HG03571 (cell line): ENCODE measurements around the gene NALCN.
A peak's percentile ranks its signal among the peaks of the same experiment; 100 is the strongest.

Experiments used
- ATAC-seq: cut with Tn5 transposase; IDR thresholded peaks from one replicate; pipeline ENCODE4 v1.9.1; 2021; ENCODE audit not compliant: unreplicated experiment

Gene NALCN

GRCh38 chr13:101291646-101292515, 124.4 kb downstream of the NALCN start:
- ATAC-seq: no peak

- no peak for ATAC-seq
Measured at GRCh38 chr13:101291206-101291605, 125.1 kb downstream of the NALCN start.

- no peak for ATAC-seq
Measured at GRCh38 chr13:101289764-101290163, 126.5 kb downstream of the NALCN start.

DNA sequence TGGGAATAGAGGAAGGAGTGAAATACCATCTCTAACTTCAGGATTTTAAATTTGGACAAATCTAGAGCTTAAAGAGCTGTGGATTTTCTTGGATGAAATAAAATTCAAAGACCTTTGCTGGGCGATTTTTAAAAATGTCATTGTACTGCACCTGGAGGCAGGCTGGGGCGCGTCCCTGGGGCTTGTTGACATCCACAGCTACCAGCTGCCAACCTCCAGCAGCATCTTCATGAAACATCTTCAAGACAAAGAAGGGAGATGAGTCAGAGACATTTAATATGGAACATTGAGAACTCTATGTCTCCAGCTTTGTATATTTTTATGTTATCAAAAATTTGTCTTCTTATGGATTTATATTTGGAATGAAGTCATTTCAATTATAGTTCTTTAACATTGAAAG, 132.5 kb downstream of the NALCN start:
- ATAC-seq: no peak

DNA sequence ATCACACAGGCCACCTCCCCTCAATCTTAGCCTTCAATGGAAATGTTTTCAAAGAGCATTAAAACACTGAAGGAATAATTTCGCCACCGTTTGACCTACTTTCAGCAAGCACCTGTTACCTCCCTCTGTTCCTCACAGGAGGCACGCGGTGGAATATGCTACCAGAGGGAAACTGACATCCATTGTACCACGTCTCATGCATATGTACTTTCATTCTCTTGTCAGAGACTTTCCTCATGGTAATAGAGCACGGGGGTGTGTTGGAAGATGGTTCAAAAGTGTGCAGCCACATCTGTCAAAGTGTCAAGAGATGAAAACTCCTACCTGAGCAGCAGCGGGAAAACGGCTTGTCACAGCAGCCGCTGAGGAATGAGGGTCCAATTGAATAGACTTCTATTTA, 143.4 kb downstream of the NALCN start:
- no peak for ATAC-seq

DNA sequence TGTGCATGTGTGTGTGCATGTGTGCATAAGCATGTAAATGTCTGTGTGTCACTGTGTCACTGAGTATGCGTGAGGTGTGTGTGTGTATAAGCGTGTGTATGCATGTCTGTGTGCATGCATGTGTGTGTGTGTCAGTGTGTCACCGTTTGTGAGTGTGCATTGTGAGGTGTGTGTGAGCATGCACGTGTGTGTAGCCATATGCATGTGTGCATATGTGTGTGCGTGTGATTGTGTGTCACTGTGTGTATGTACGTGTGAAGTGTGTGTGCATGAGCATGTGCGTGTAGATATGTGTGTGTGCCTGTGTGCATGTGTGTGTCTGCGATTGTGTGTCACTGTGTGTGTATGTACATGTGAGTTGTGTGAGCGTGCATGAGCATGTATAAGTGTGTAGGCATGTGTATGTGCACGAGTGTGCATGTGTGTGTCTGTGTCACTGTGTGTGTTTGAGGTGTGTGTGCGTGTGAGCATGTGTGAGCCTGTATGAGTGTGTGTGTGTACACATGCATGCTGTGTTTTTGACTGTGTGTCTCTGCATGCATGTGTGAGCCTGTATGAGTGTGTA, 144.5 kb downstream of the NALCN start:
- ATAC-seq: no peak

- ATAC-seq: no peak
Measured at GRCh38 chr13:101267656-101268055, 148.7 kb downstream of the NALCN start.

GRCh38 chr13:101265934-101266333, 150.4 kb downstream of the NALCN start:
- no peak for ATAC-seq

DNA sequence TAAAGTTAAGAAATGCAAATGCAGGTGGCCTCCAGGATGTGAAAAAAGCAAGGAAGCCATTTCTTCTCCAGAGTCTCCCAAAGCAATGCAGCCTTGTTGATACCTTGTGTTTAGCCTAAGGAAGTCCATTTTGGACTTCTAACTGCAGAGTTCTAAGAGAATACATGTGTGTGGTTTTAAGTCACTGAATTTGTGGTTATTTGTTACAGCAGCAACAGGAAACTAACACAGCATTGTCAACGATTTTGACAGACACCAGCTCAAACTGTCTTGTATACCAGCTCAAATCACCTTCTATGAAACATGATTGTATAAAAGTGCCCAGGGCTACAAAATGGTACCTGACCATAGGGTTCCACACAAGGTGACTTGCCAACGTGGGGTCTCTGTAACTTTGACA, 151.4 kb downstream of the NALCN start:
- ATAC-seq: no peak

GRCh38 chr13:101262306-101262705, 154.0 kb downstream of the NALCN start:
- peak; percentile 81 for ATAC-seq

DNA sequence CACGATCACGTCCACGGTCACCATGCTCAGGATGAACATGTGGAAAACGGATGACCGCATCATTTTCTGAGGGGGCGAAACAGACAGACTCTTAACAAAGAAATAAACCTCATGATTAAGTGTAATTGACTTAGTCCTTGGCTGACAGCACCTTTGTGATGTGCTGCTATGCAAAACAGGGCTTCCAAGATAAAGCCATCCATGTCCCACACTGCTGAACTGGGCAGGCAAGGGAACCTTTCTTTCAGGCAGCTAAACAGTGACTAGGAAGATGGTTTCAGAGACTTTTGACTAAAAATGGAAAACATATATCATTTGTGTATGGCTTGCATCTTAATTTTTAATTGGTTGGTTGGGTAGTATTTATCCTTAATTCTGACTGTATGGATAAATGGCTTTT, 157.8 kb downstream of the NALCN start:
- no peak for ATAC-seq

DNA sequence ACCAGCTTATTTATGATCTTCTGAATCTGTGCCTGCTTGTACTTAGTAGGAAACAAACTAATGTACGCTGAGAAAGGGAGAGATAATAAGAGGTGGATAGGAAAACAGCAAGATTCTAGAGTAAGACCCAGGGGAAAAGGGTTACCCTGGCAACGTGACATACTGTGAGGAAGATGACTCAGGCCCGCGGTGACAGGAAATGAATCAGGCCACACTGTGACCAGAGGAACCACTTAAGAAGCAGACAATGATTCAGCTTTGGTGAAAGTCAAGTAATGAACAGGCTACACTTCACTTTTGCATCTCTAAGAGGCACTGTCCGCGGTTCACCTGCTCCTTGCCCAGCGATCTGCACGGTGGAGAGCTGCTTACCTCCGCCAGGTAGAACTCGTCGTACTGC, 158.2 kb downstream of the NALCN start:
- ATAC-seq: peak; percentile 98

GRCh38 chr13:101248739-101249514, 167.4 kb downstream of the NALCN start:
- ATAC-seq: no peak

DNA sequence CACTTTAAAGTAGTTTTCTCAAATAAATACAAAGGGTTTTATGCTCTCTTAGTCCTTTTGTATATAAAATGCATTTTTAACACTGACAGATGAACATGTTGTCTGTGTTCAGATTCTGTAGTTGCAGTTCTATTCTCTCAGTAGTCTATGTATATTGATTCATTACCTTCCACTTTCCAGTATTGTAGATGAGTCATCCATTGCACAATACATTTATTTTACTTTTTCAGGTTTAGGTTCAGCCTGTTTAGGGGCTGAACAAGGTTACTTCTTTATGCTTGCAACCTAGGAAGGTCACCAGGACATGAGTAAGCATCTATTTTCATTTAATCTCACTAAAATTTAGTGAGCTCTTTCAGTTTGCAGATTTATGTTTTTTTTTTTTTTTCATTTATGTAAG, 173.6 kb downstream of the NALCN start:
- ATAC-seq: no peak

DNA sequence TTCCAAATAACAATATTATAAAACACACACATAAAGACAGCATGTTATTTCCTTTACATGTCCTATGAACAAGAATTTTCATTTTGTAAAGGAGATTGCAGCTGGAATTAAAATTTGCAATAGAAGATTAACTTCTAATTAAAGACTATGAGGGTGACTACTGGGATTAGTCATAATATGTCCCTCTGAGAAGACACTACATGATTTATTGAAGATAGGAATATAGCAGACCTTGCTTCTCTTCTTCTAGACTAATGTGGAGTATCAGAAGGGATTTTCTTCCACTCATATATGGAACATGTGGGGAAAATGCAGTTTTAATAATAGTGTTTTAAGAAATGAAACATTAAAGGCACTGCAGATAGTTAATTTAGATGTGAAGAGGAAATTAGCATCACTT, 177.8 kb downstream of the NALCN start:
- no peak for ATAC-seq

DNA sequence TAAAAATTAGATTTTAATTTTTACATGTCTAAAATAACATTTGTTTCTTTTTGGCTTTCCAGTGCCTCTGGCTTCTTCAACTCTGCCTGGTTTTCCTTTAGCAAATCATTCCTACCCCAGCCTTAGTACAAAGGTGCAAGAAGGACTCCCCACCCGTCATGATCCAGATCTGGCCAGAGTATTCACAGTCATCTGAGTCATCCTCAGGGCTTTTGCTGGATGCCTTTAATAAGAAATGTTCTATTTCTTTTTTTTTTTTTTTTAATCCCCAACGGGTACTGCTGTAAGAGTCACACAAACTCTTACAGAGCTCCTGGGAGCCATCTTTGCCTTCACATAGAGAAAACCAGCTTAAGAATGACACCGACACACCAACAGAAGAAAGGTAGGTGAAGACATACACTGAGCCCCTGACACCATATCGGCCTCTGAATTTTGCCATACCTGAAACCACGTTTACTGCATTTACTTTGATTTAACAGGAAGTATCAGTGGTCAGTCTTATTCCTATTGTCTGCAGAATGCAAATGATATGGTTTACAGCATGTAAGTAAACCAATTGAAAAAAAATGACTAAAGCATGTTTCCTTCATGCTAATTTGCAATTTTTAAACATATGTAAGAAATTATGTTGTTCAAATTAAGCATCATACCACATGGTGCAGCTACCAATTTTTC, 184.4 kb downstream of the NALCN start:
- ATAC-seq: no peak

GRCh38 chr13:101230271-101230890, 185.9 kb downstream of the NALCN start:
- no peak for ATAC-seq

DNA sequence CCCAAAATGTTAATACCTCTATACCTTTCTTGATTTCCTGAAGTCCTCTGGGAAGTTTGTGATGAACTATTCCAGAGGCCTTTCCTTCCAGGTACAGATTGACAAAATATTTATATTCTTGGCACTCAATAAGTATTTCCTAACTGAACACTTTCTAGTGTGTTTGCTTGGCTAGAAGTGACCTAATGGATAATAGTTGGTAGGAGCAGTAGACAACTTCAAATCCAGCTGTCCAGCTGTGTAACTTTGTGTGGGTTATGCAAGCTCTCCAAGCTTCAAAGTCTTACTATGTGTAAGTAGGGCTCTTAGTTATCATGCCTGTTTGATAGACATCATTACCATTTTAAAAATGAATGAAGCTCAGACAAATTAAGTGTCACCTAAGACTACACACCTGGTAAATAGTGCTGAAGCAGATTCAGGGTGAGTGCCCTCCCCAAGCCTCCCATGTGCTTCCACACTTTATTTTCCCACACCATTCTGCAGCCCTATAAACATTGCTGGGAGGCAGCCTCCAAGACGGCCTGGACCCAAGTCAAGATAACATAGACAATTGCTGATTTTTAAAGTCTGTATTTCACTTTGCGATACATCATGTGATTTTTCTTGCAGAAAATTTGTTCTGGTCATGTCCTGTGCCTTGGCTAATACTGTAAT, 196.6 kb downstream of the NALCN start:
- no peak for ATAC-seq

- ATAC-seq: no peak
Measured at GRCh38 chr13:101218484-101218883, 197.8 kb downstream of the NALCN start.

GRCh38 chr13:101217086-101217485, 199.2 kb downstream of the NALCN start:
- no peak for ATAC-seq
